Stimulated activated effector memory CD8-positive, alpha-beta T cell treated with anti-CD3 and anti-CD28 coated beads, Interleukin-12 subunit alpha, Interleukin-12 subunit beta, amount 100 ng/mL, for 72 hours (primary cell): ENCODE measurements around the gene ZNF573.

Experiments used
- ATAC-seq: fragments of 150-1000 bp; cut with Tn5 transposase; 2 replicates; pipeline ENCODE4 v1.10.0; 2021
- DNase-seq, 2 donors: peaks; one replicate each; pipeline ENCODE4 v3.0.0; 2021 to 2022; ENCODE audit warnings: low spot score in 2 of 2
- H3K27ac Mint-ChIP-seq: one replicate; pipeline ENCODE4 v1.8.0; 2022; ENCODE audit warnings: mild to moderate bottlenecking, mixed read lengths
- H3K36me3 Mint-ChIP-seq: one replicate; pipeline ENCODE4 v1.8.0; 2022; ENCODE audit warnings: mild to moderate bottlenecking, mixed read lengths
- H3K4me1 Mint-ChIP-seq: one replicate; pipeline ENCODE4 v1.8.0; 2022; ENCODE audit warnings: mixed read lengths
- H3K4me3 Mint-ChIP-seq: one replicate; pipeline ENCODE4 v1.8.0; 2022; ENCODE audit warnings: mild to moderate bottlenecking, mixed read lengths
- H3K9me3 Mint-ChIP-seq: one replicate; pipeline ENCODE4 v1.8.0; 2022; ENCODE audit warnings: mixed read lengths

The ZNF573 gene

GRCh38 chr19:37719111-37719926 is 60.1 kb downstream of the ZNF573 start, which contains the start of gene ZNF607:
ZNF607 (minus strand) TSS chr19:37719761; CDS start chr19:37711618, 8,143 bp downstream.
- Mint-ChIP-seq H3K4me3 (peak within 1 kb of the TSS; percentile 84), H3K36me3 (peaks cover 18% of the 10 kb centered on the region), H3K27ac (peak within 1 kb of the TSS; percentile 93), H3K9me3 (no peaks in the 10 kb centered on the region), H3K4me1 (peaks cover 10% of the 10 kb centered on the region)
- ATAC-seq (peak; percentile 96), DNase-seq (peak; percentile 80 to 93)

GRCh38 chr19:37718304-37718703 is 61.1 kb downstream of the ZNF573 start:
- ATAC-seq (no peak), DNase-seq (no peak)
- peaks cover 28% of the 10 kb centered on the region for H3K36me3 Mint-ChIP-seq
- H3K27ac Mint-ChIP-seq, result peak overlapping the region; percentile 93
- H3K9me3 Mint-ChIP-seq, result no peaks in the 10 kb centered on the region
- H3K4me1 Mint-ChIP-seq, result peaks cover 10% of the 10 kb centered on the region
- H3K4me3 Mint-ChIP-seq, result peak overlapping the region; percentile 84

GRCh38 chr19:37716140-37716539 is 63.2 kb downstream of the ZNF573 start:
- H3K4me1 Mint-ChIP-seq, result peaks cover 10% of the 10 kb centered on the region
- H3K27ac Mint-ChIP-seq, result no peak overlapping the region
- H3K36me3 Mint-ChIP-seq, result peaks cover 28% of the 10 kb centered on the region

GRCh38 chr19:37706052-37706605 is 73.3 kb downstream of the ZNF573 start:
- H3K9me3 Mint-ChIP-seq, result peaks cover 16% of the 10 kb centered on the region
- DNase-seq (no peak), ATAC-seq (no peak)
- H3K27ac Mint-ChIP-seq, result no peak overlapping the region
- H3K4me1 Mint-ChIP-seq, result no peaks in the 10 kb centered on the region
- peaks cover 67% of the 10 kb centered on the region for H3K36me3 Mint-ChIP-seq
- no peak overlapping the region for H3K4me3 Mint-ChIP-seq

More at GRCh38 chr19:37716140-37716539, 63.2 kb downstream of the ZNF573 start:
- DNase-seq (no peak), ATAC-seq (no peak)
- no peaks in the 10 kb centered on the region for H3K9me3 Mint-ChIP-seq
- H3K4me3 Mint-ChIP-seq, result no peak overlapping the region

GRCh38 chr19:37699057-37699456 is 80.3 kb downstream of the ZNF573 start:
- Mint-ChIP-seq H3K4me3 (no peak overlapping the region), H3K4me1 (no peaks in the 10 kb centered on the region), H3K9me3 (peaks cover 38% of the 10 kb centered on the region), H3K36me3 (peaks cover 19% of the 10 kb centered on the region), H3K27ac (no peak overlapping the region)
- no peak for ATAC-seq
- DNase-seq, result no peak

GRCh38 chr19:37698216-37698615 is 81.2 kb downstream of the ZNF573 start:
- Mint-ChIP-seq H3K4me1 (no peaks in the 10 kb centered on the region), H3K9me3 (peaks cover 38% of the 10 kb centered on the region), H3K27ac (no peak overlapping the region), H3K4me3 (no peak overlapping the region), H3K36me3 (peaks cover 18% of the 10 kb centered on the region)
- DNase-seq (no peak), ATAC-seq (no peak)

GRCh38 chr19:37695144-37695899 is 84.1 kb downstream of the ZNF573 start:
- ATAC-seq (no peak), DNase-seq (no peak)
- Mint-ChIP-seq H3K9me3 (peaks cover 27% of the 10 kb centered on the region), H3K4me1 (peaks cover 8% of the 10 kb centered on the region), H3K4me3 (no peak overlapping the region), H3K36me3 (peaks cover 16% of the 10 kb centered on the region), H3K27ac (no peak overlapping the region)

- Mint-ChIP-seq H3K4me3 (peak overlapping the region; percentile 95), H3K36me3 (peaks cover 6% of the 10 kb centered on the region), H3K4me1 (peaks cover 8% of the 10 kb centered on the region), H3K27ac (no peak overlapping the region), H3K9me3 (peaks cover 11% of the 10 kb centered on the region)
- no peak for DNase-seq
- ATAC-seq, result no peak
These were observed 86.3 kb downstream of the ZNF573 start for GRCh38 chr19:37692956-37693620.

GRCh38 chr19:37691881-37692504 is 87.4 kb downstream of the ZNF573 start:
- peaks cover 8% of the 10 kb centered on the region for H3K4me1 Mint-ChIP-seq
- peak; percentile 95 for ATAC-seq

More at GRCh38 chr19:37691881-37692504, 87.4 kb downstream of the ZNF573 start:
- Mint-ChIP-seq H3K27ac (peak overlapping the region; percentile 96), H3K4me3 (peak overlapping the region; percentile 95), H3K9me3 (peaks cover 6% of the 10 kb centered on the region), H3K36me3 (peaks cover 6% of the 10 kb centered on the region)
- DNase-seq, result peak; percentile 58 to 78
